HG02571 (cell line): ENCODE measurements around the gene PTPN11.
"Not testable (repeated sequence)": the region's sequence is repeated elsewhere in the genome, so short reads cannot be mapped to it uniquely, and the experiment has no call there.

Experiments
- ATAC-seq: cut with Tn5 transposase; IDR thresholded peaks from one replicate; pipeline ENCODE4 v1.9.1; 2021; ENCODE audit warnings: mild to moderate bottlenecking, moderate library complexity; ENCODE audit not compliant: unreplicated experiment

PTPN11 gene

DNA sequence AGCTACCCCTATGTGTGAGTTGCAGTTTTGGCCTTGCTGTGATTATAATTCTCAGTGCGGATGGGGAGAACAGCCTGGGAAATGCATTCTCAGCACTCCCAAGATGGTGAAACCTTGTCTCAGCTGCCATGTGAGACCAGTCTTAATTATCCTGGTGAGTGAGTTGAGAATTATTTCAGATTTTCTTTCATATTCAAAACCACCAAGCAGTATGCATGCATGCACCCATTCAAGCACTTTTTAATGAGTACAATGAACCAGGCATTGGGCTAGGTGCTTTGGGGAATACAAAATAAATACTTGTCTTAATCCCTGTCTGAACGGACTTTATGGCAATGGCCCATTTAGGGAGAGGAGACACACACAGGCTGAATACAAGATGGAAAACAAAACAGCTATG is 94.7 kb downstream of the PTPN11 start:
- ATAC-seq, result no peak

DNA sequence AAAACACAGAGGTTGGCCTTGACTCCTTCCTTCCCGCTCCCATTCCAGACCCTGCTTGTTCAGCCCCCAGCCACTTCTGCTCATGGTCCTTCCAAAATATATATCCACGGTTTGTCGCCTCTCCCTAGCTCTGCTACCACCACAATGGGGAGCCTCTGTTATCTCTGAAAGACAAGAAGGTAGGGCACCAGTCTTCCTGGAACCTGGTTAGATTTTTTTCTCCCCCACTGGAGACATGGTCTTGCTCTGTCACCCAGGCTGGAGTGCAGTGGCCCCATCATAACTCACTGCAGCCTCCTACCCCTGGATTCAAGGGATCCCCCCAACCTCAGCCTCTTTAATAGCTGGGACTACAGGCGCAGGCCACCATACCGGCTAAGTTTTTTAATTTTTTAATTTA is 95.7 kb downstream of the PTPN11 start:
- no peak for ATAC-seq

DNA sequence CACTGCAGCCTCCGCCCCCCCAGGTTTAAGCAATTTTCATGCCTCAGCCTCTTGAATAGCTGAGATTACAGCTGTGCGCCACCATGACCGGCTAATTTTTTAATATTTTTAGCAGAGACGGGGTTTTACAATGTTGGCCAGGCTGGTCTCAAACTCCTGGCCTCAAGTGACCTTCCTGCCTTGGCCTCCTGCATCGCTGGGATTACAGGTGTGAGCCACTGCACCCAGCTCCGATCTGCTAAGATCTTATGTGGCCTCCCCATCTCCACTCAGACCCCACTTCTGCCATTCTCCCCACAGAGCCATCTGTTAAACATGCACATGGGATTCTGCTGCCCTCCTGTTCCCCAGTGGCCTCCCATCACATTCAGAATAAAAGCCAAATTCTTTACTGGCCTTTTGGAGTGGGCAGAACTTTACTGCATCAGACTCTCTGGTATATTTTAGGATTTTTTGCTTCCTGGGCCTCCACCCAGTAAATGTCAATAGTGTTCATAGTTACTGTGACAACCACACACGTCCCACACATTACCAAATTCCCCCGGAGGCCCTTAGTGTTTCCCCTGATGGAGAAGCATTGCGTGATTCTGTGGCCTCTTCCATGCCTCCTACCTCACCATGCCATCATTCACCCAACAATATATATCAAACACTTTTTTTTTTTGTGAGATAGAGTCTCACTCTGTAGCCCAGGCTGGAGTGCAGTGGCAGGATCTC is 96.3 kb downstream of the PTPN11 start:
- no peak for ATAC-seq

DNA sequence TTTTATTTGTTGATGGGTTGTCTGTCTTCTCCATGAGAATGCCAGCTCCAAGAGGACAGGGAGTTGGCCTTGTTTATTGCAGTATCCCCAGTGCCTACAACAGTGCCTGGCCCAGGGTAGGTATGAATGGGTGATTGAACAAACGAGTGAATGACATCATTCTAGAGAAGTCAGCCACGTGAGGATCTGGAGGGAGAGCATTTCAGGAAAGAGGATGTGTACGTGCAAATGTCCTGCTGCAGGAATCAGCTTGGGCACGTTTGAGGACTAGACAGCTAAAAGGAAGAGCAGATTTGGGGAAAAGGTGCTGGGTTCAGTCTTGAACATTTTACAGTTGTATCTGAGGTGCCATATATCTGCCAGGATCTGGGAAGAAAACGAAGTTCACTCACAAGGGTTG is 97.1 kb downstream of the PTPN11 start:
- no peak for ATAC-seq

DNA sequence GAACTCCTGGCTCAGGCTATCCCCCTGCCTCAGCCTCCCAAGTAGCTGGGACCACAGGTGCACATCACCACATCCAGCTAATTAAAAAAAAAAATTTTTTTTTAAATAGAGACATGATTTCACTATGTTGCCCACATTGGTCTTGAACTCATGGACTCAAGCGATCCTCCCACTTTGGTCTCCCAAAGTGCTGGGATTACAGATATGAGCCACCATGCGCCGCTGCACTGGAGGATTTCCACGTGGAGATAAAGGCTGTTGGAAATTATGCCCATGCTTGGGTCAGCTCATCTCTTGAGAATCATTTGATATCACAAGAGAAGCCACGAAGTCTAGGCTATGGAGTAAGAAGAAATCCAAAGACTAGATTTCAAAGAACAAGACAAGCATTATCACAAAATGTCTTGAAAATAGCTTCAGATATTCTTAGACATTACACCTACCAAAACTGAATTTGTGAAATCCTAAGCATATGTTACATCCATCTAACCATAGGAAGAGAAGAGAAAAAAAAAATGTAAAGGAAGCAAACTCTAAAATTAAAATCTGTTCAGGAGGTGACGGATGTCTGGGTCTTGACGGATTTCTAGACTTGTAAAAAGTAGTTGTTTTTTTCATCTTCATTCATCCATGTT is 99.1 kb downstream of the PTPN11 start:
- no peak for ATAC-seq

DNA sequence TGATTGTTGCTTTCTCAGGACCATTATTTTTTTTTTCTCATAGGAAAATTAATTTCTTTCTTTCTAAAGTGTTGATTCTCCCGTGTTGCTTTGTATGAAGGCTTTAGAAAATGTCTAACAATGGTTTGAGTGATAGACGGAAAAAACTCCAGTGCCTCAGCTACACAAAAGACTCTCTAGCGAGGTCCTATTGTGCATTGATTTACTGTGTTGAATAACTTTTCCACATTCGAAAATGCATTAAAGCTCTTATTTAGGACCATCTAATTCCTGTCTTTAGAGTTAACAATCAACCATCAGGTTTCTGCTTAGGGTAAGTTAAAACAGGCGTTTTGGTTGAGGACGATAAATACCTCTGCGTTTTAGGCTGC is 99.6 kb downstream of the PTPN11 start:
- no peak for ATAC-seq

DNA sequence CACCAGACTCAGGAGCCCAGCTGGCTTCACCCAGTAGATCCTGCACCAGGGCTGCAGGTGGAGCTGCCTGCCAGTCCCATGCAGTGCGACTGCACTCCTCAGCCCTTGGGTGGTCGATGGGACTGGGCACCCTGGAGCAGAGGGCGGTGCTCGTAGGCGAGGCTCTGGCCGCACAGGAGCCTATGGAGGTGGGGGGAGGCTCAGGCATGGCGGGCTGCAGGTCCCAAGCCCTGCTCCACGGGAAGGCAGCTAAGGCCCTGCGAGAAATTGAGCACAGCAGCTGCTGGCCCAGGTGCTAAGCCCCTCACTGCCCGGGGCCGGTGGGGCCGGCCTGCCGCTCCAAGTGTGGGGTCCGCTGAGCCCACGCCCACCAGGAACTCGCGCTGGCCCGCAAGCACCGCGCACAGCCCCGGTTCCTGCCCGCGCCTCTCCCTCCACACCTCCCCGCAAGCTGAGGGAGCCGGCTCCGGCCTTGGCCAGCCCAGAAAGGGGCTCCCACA is 101.1 kb downstream of the PTPN11 start:
- ATAC-seq, result not testable (repeated sequence)

DNA sequence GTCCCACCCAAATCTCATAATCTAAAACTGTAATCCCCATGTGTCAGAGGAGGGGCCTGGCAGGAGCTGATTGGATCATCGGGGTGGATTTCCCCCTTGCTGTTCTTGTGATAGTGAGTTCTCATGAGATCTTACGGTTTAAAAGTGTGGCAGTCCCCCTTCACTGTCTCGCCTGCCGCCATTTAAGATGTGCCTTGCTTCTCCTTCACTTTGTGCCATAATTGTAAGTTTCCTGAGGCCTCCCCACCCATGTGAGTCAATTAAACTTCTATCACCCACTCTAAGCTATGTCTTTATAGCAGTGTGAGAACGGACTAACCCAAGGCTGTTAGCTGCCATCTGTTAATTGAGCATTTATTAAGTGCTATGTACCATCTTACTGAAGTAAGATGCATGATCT is 105.1 kb downstream of the PTPN11 start:
- no peak for ATAC-seq

DNA sequence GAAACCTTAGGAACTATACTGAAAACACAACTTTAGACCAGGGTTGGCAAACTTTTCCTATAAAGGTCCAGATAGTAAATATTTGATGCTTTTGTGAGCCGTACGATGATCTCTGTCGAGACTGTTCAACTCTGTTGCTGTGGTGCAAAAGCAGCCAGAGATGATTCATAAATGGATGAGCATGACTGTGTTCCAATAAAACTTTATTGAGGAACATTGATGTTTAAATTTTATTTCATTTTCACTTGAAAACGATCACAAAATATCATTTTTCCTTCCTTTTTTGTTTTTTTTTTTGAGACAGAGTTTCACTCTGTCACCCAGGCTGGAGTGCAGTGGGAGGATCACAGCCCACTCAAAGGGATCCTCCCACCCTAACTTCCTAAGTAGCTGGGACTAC is 105.5 kb downstream of the PTPN11 start:
- no peak for ATAC-seq

DNA sequence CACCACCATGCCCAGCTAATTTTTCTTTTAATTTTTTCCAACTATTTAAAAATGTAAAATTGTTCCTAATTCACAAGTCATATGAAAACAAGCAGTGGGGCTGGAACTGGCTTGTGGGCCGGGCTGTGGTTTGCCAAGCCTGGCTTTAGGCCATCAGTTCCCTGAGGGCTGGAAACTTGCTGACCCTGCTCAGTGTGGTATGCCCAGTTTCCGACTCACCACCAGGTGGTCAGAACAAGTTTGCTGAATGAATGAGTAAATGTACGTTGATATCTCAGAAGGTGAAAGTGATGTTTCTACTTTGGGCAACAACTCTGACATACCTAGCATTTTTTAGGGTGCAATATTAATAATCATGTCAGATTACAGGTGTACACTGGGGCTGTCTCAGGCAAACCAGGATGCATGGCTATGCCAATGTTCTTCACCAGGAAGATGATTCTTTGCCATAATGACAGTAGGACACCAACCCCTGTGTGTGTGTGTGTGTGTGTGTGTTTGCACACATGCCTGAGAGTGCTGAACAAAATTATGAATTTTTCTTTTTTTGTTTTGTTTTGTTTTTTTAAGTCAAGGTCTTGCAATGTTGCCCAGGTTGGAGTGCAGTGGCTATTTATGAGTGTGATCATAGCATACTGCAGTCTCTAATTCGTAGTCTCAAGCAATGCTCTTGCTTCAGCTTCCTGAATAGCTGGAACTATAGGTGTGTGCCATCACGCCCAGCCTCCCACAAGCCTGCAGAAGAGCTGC is 106.1 kb downstream of the PTPN11 start:
- no peak for ATAC-seq

DNA sequence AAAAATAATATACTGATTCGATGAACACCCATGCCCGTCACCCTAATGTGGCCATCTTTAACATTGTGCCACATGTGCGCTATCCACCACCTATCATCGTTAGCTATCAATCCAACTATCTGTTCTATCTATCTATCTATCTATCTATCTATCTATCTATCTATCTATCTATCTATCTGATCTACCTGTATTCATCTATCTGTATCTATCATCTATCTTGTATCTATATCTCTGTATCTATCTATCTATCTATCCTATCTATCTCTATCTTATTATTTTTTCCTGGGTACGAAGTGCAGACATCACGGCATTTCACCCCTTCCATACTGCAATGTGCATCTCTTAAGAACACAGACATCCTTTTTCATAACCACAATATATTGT is 106.7 kb downstream of the PTPN11 start:
- ATAC-seq, result no peak

DNA sequence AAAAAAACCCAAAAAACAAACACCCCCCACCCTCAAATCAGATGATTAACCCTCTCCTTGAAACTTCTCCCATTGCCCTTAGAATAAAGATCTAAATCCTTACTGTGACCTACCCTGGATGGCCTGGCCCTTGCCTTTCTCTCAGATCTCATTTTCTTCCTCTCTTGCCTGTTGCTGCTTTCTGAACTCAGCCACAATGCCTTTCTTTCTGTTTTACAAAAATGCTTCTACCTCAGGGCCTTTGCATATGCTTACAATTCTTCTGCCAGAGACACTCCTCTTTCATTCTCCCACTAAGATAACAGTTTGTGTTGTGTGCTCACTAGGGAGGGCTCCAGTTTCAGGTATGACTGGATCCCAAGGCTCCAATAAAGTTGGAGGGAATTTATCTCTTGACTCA is 108.3 kb downstream of the PTPN11 start:
- ATAC-seq, result no peak

DNA sequence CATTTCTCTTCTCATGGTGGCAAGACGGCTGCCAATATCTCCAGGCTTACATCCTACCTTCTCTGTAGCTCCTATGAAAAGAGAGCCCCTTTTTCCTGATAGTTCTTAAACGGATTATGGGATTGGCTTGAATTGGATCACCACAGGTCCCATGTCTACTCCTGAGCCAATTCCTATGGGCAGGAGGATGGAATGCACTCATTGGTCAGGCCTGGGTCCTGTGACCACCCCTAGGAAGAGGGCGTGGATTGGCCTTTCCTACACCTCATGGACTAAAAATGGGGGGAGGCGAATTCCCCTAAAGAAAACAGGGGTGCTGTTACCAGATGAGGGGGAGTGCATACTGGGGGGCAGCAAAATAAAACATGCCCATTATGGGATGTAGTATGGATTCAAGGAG is 108.8 kb downstream of the PTPN11 start:
- ATAC-seq, result no peak

DNA sequence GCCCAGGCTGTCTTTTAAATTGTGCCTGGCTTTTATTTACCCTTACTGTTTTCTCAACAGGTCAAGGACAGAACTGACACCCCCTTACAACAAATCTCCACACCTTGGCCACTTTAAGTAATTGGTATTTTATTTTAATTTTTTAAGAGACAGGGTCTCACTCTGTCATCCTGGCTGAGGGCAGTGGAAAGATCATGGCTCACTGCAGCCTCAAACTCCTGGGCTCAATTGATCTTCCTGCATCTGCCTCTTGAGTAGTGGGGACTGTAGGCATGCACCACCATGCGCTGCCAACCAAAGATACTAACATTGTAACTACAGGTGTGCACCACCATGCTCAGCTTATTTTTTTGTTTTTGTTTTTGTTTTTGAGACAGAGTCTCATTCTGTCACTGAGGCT is 109.8 kb downstream of the PTPN11 start:
- no peak for ATAC-seq

DNA sequence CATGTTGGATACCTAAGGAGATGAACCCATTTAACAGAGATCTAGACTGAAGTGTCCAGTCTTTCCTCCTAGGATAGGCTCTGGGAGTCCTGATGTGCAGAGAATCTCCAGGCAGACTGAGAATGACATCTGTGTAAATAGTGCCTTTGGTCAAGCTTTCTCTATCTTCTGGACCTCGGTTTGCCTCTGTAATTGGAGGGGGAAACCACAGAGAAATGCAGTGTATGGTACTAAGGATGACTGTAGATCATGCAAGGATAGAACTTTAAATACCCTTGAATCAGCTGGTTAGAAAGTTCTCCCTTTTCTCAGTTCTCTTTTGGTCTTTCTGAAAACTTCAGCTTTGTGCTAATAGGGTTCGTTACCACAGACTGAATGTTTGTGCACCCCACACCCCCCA is 112.2 kb downstream of the PTPN11 start:
- no peak for ATAC-seq

DNA sequence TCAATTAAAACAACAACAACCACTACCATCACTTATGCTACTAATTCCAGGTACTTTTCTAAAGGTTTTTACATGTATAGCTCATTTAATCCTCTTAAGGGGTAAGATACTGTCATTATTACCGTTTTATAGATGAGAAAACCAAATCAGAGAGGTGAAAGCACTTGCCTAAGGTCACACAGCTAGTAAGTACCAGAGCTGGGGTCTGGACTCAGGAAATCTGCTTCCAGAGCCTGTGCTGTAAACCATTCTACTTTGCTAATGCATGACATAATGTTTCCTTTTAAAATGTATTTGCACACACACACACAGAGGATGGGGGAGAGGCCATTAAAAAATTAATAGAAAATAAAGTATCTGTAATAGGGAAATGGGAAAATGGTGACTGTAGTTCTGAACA is 113.4 kb downstream of the PTPN11 start:
- ATAC-seq, result no peak

DNA sequence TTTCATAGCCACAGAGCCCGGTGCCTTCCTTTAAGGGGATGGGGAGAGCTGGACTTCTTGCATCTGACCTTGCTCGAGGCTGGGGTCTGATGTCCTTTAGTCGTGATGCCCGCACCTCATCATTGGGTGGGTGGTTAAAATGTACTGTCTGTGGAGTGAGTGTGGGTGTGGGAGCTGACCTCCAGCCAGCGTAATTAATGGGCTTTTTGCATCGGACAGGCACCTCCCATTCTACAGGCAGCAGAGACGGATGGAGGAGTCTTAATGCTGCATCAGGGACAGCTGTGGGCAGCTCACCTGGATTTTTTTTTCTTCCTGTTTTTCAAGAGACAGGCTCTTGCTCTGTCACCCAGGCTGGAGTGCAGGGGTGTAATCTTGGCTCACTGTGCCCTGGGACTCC is 114.8 kb downstream of the PTPN11 start:
- no peak for ATAC-seq

DNA sequence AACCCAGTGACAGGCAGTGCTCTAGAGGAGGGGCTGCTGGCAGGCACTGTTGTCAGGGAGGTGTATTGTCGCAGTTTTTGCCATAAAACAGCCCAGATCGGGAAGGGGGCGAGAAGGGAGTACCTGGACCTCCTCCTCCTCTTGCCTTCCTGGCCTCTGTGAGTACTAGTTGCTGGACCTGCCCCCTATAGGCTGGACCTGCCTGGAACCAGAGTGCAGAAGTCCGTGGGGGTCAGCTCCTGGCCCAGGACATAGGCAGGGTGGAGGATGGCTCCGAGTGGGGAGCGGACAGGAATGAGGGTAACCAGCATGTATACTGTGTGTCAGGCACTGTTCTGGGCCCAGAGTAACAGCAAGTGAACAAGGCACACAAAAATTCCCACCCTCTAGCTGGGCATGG is 116.3 kb downstream of the PTPN11 start:
- ATAC-seq, result no peak

DNA sequence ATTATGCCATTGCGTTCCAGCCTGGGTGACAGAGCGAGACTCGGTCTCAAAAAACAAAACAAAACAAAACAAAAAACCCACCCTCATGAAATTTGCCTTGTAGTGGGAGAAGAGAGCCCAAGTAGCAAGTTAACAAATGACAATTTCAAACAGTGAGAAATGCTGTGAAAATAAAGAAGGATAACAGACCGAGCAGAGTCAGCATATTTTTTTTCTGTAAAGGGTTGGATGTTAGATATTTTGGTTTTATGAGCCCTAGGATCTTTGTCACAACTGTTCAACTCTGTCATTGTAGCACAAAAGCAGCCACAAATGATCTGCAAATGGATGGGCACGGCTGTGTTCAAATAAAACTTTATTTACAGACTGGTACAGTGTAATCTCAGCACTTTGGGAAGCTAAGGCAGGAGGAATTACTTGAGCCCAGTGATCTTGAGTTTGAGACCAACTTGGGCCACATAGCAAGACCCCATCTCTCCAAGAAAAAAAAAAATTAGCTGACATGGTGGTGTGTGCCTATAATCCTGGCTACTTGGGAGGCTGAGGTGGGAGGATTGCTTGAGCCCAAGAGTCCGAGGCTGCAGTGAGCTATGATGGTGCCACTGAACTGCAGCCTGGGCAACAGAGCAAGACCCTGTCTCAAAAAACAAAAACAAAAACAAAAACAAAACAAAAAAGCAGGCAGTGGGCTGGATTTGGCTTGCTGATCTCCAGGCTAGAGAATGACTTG is 117.1 kb downstream of the PTPN11 start:
- ATAC-seq, result no peak

DNA sequence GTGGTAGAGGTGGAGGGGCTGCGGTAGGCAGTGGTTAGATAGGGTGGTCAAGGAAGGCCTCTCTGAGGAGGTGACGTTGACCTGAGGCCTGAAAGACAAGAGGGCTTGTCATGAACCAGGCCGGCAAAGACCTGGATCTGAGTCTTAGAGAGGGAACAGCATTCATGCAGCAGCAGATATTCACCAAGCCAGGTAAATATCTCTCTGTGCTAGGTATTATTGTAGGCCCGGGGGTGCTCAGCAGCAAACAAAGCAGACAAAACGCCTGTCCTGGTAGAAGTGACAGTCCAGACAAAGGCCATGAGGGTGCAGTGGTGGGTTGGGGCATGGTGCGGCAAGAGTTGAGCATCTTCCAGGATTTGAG is 117.6 kb downstream of the PTPN11 start:
- no peak for ATAC-seq

DNA sequence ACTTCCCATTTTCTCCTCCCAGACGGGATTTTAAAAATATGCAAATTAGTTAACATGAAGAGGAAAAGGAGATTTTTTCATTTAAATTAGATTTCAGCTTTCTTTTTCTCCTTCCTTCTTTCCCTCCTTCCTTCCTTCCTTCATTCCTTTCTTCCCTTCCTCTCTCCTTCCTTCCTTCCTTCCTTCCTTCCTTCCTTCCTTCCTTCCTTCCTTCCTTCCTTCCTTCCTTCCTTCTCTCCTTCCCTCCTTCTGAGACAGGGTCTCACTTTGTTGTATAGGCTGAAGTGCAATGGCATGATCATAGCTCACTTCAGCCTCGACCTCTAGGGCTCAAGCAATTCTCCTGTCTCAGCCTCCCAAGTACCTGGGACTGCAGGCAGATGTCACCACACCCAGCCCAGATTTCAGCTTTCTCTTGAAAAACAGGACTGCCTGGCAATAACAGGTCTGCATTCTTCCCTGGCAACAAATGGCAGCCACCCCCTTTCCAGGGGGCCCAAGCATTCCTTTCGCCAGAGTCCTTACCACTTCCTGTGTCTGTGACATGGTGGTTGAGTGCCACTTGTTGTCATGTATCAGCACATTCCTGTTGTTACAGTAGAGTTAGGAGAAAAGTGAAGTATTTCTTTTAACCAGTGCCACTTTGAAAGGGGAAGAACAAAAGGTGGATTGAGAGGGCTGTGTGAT is 119.1 kb downstream of the PTPN11 start:
- no peak for ATAC-seq
